Measurements from ENCODE around the gene MGP.

MGP gene

GRCh38 chr12:14902465-14902864, 16.8 kb upstream of the MGP start:
- DNase-seq: no peak

- DNase-seq: no peak
Observed at GRCh38 chr12:14901228-14901562, 15.5 kb upstream of the MGP start.

- DNase-seq: no peak
Observed at GRCh38 chr12:14900521-14901227, 15.0 kb upstream of the MGP start.

- DNase-seq: no peak
Observed at GRCh38 chr12:14896521-14897169, 11.0 kb upstream of the MGP start.

- no peak for DNase-seq
Observed at GRCh38 chr12:14893506-14894250, 8.0 kb upstream of the MGP start.

GRCh38 chr12:14892726-14893505, 7.3 kb upstream of the MGP start:
- DNase-seq: no peak

- DNase-seq: no peak
Observed at GRCh38 chr12:14890701-14891100, 5.0 kb upstream of the MGP start.

- no peak for DNase-seq
Observed at GRCh38 chr12:14886271-14886670, 617 bp upstream of the MGP start.

- peak; percentile 74 for DNase-seq
Observed at GRCh38 chr12:14884458-14884878, 1.2 kb downstream of the MGP start.

- DNase-seq: no peak
Observed at GRCh38 chr12:14883686-14884085, 2.0 kb downstream of the MGP start.

GRCh38 chr12:14880890-14881453, 4.7 kb downstream of the MGP start:
- DNase-seq: no peak

GRCh38 chr12:14879222-14879933, 6.3 kb downstream of the MGP start:
- DNase-seq: no peak

GRCh38 chr12:14878488-14878887, 7.2 kb downstream of the MGP start:
- no peak for DNase-seq

GRCh38 chr12:14876833-14877232, 8.8 kb downstream of the MGP start:
- DNase-seq: no peak

GRCh38 chr12:14874882-14875281, 10.8 kb downstream of the MGP start:
- no peak for DNase-seq

GRCh38 chr12:14873440-14874185, 12.0 kb downstream of the MGP start:
- DNase-seq: no peak

GRCh38 chr12:14871886-14872285, 13.8 kb downstream of the MGP start:
- DNase-seq: no peak

- no peak for DNase-seq
Observed at GRCh38 chr12:14871247-14871646, 14.4 kb downstream of the MGP start.

- no peak for DNase-seq
Observed at GRCh38 chr12:14868916-14869506, 16.6 kb downstream of the MGP start.

GRCh38 chr12:14860490-14860889, 25.2 kb downstream of the MGP start:
- DNase-seq: no peak

GRCh38 chr12:14858513-14858912, 27.1 kb downstream of the MGP start:
- DNase-seq: no peak

Data from stimulated activated CD4-positive, alpha-beta T cell treated with anti-CD3 and anti-CD28 coated beads, Interleukin-1b, Interleukin-23, amount 100 ng/mL, for 48 hours (primary cell).